ENCODE measurements around the gene ID2. TPM values are rescaled to one million over a fixed set of nuclear protein-coding genes. Genes with fewer than 3 reads are reported as not detected.
A peak's percentile ranks its signal among the peaks of the same experiment; 100 is the strongest.

Gene ID2
- total and polyA plus RNA-seq, 2 of the 13 experiments (the other 11 are each of a cell fraction or from before 2014, with no cell fraction given), result 214 to 719 TPM

GRCh38 chr2:8679827-8680731 lies 1.8 kb upstream of the ID2 start (continued):
- TF ChIP-seq HMGXB3 (CRISPR knock-in tag; IDR thresholded peaks at IDR 0.05; ENCODE audit: borderline replicate concordance) (peak; percentile 71; the same call in 1 of the 2 replicates), ZNF275 (CRISPR knock-in tag; IDR thresholded peaks at IDR 0.05; ENCODE audit: borderline replicate concordance) (0 out of 2 replicates have a peak, but pooled peaks have one; percentile 46), DMAP1 (CRISPR knock-in tag; IDR thresholded peaks at IDR 0.05) (no peak; the same call in none of the 2 replicates), RCOR2 (CRISPR knock-in tag; IDR thresholded peaks at IDR 0.05) (peak; percentile 33; the same call in 1 of the 2 replicates), TBX2 (CRISPR knock-in tag; IDR thresholded peaks at IDR 0.05; ENCODE audit: borderline replicate concordance) (peak; percentile 86), MAFK (conservative IDR thresholded peaks at IDR 0.05 in 1 of 2, IDR thresholded peaks at IDR 0.05 in 1 of 2; ENCODE audit: low read length in 2 of 2) (no peak), ZNF253 (CRISPR knock-in tag; IDR thresholded peaks at IDR 0.05; ENCODE audit: borderline replicate concordance) (no peak), ZNF83 (CRISPR knock-in tag; IDR thresholded peaks at IDR 0.05; ENCODE audit: borderline replicate concordance) (no peak), ZNF503 (CRISPR knock-in tag; IDR thresholded peaks at IDR 0.05) (peak; percentile 71; the same call in 1 of the 2 replicates), GMEB1 (CRISPR knock-in tag; IDR thresholded peaks at IDR 0.05; ENCODE audit: borderline replicate concordance) (peak; percentile 50; the same call in 1 of the 2 replicates), CSRNP1 (CRISPR knock-in tag; IDR thresholded peaks at IDR 0.05) (0 out of 2 replicates have a peak, but pooled peaks have one; percentile 20), ZNF761 (CRISPR knock-in tag; conservative IDR thresholded peaks at IDR 0.05) (0 out of 2 replicates have a peak, but pooled peaks have one; percentile 39), AGO1 (IDR thresholded peaks at IDR 0.05; ENCODE audit: low read depth, low read length, poor library complexity, severe bottlenecking) (no peak), ZNF335 (CRISPR knock-in tag; IDR thresholded peaks at IDR 0.05) (peak; percentile 78; the same call in 1 of the 2 replicates), STAT5B (CRISPR knock-in tag; IDR thresholded peaks at IDR 0.05) (peak; percentile 27; the same call in 1 of the 2 replicates)

All from HepG2 (cell line).